SKM-1 treated with dmso at 0.1 percent for 144 hours (cell line): ENCODE results near the gene MUC21.
"Not testable (repeated sequence)": the region's sequence is repeated elsewhere in the genome, so short reads cannot be mapped to it uniquely, and the experiment has no call there.

Source experiments
- DNase-seq: peaks from one replicate; lab custom pipeline; 2025; ENCODE audit not compliant: unreplicated experiment; lab: John Stamatoyannopoulos, UW

The MUC21 gene

DNA sequence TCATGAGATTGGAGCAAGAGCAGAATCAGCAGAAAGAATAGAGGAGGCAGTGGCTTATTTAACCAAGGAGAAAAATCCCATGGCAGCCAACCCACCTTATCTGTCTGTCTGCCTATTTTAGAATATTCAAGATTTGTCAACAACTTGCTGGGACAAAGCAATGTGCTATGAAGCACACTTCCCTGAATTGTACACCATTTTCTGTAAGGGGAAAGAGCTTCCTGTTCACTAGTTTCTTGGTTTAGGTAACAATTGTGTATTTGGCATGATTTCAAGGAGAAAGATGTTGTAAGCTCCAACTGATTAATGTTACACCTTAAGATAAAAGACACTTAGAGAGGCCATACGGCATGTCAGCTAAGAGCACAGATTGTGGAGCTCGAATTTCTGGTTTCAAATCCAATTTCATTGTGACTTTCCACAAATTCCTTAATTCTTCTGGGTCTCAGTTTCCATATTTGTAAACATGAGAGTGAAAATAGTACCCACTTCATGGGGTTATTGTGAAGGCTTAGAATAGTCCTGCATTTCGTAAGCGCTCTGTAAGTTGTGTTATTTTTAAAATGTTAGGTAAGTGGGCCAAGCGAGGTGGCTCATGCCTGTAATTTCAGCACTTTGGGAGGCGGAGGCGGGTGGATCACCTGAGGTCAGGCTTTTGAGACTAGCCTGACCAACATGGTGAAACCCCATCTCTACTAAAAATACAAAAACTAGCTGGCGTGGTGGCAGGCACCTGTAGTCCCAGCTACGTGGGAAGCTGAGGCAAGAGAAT, 21.9 kb downstream of the MUC21 start:
- no peak for DNase-seq

DNA sequence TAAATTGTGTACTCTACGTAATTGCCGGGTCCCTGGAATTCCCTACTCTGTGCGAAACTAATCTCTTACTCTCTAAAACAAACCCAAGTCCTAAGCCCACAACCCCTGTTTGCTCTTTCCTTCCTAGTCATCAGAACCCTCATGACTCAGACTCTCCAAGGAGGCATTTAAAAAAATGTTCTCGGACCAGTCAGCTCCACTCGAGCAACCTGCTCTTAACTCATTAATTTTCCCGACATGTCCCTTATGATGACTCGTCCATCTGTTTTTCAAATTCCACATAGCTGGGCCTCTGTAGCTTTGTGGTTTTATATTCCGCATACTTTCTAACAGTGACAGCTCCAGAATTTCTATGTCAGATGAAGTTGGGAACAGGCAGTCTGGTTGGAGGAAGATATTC, 24.2 kb downstream of the MUC21 start:
- DNase-seq = no peak

DNA sequence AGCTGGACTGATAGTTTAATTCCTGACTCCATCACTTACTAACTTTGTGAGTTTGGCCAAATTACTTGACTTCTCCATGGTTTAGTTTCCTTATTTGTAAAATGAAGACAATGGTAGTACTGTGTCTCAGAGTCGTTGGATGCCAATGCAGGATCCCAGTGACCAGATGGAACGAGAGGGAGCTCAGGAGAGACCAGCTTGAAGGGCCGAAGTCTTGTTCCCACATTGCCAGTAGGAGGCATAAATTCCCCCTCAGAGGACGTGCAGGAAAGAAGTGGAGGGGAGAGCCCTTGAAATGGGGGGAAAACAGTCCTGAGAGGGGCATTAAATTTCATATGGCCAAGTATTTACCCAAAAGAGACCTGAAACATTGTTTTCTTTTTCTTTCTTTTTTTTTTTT, 24.6 kb downstream of the MUC21 start:
- DNase-seq = no peak

DNA sequence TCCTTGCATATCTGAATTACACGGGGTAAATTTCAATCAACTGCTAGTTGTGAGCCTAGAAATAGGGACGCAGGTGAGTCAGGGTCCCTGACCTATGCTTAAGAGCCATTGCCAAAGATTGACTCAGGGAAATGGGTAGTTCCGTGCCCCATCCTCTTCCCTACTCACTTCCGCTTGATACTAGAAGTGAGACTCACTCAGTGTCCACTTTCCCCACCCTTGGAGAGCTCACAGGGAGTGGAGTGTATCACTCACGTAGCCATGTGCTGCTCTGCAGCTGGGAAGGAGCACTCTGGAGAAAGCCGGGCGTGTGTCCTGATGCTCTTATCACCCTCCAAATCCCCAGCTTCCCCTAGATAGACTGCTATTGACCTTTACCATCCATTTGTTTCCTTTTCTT, 26.2 kb downstream of the MUC21 start:
- no peak for DNase-seq

DNA sequence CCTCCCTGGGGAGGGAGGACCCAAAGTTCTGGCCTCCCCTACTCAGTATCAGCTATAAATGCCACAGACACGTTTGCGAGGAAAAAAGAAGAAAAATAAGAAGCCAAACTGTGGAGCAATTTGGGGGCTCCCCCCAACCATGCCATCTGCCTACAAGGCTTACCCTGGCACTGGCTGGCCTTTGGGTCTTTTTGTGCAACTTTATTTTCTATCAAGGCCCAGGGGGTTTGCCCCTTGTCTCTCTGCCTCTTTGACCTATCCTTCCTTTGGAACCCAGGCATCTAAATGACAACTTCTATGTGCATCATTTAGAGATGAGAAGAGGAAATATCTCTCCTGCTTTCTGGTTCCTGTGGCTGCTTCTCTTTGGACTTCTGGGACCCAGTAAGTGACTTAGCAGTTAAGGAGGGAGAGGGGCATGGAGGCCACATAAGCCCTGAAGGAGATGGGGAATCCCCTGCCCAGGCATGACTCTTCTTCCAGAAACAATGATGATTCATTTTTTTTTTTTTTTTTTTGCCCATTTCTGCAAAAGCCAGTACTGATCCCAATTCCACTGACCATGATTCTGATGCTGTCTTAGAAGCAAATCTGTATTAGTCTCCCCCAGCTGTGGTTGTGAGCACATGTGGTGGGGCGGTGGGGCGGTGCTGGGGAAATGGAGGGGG, 27.0 kb downstream of the MUC21 start, which contains the start of gene MUC22:
Gene MUC22 (plus strand): TSS at position 82 of the 668 bp plus-strand sequence. CDS start 233 bp downstream, at position 315.
- DNase-seq = no peak

DNA sequence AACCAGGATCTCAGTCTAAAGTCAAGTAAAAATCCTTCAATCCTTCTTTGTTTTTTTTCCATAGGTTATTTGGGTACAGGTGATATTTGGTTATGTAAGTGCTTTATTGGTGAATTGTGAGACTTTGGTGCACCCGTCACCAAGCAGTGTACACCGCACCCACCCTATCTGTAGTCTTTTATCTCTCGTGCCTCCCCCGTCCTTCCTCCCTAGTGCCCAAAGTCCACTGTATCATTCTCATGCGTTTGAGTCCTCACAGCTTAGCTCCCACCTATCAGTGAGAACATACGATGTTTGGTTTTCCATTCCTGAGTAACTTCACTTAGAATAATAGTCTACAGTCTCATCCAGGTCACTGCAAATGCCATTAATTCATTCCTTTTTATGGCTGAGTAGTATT, 27.6 kb downstream of the MUC21 start:
- DNase-seq = no peak

DNA sequence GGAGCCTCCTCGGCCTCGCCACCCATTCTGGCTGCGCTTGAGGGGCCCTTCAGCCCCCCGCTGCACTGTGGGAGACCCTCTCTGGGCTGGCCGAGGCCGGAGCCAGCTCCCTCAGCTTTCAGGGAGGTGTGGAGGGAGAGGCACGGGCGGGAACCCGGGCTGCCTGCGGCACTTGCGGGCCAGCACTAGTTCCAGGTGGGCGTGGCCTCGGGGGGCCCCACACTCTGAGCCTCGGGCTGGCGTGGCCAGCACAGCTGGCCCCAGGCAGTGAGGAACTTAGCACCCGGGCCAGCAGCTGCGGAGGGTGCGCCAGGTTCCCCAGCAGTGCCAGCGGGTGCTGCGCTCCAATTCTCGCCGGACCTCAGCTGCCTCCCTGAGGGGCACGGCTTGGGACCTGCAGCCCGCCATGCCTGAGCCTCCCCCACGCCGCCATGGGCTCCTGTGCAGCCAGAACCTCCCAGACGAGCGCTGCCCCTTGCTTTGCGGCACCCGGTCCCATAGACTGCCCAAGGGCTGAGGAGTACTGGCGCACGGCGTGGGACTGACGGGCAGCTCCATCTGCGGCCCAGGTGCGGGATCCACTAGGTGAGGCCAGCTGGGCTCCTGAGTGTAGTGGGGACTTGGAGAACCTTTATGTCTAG, 33.3 kb downstream of the MUC21 start:
- DNase-seq = no peak

DNA sequence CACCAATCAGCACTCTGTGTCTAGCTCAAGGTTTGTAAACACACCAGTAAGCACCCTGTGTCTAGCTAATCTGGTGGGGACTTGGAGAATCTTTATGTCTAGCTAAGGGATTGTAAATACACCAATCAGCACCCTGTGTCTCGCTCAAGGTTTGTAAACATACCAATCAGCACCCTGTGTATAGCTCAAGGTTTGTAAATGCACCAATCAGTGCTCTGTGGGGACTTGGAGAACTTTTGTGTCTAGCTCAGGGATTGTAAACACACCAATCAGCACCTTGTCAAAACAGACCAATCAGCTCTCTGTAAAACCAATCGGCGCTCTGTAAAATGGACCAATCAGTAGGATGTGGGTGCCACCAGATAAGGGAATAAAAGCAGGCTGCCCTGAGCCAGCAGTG, 33.9 kb downstream of the MUC21 start:
- DNase-seq = not testable (repeated sequence)

DNA sequence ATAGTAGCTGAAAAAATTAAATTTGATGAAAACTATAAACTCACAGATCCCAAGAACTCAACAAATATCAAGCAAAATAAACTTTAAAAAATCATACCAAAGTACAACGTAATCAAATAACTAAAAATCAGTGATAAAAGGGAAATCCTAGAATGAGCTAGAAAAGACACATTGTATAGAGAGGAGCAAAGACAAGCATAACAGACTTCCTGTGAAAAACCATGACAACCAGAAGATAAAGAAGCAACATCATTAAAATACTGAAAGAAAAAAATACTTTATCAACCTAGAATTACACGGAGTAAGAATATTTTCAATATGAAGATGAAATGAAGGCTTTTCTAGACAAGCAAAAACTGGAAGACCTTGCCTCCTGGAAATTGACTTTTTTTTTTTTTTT, 36.5 kb downstream of the MUC21 start:
- no peak for DNase-seq

DNA sequence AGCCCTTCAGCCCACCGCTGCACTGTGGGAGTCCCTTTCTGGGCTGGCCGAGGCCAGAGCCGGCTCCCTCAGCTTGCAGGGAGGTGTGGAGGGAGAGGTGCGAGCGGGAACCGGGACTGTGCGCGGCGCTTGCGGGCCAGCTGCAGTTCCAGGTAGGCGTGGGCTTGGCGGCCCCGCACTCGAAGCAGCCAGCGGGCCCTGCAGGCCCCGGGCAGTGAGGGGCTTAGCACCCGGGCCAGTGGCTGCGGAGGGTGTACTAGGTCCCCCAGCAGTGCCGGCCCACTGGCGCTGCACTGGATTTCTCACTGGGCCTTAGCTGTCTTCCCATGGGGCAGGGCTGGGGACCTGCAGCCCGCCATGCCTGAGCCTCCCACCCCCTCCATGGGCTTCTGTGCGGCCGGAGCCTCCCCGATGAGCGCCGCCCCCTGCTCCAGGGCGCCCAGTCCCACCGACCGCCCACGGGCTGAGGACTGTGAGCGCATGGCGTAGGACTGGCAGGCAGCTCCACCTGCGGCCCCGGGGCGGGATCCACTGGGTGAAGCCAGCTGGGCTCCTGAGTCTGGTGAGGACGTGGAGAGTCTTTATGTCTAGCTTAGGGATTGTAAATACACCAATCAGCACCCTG, 37.2 kb downstream of the MUC21 start:
- DNase-seq = not testable (repeated sequence)

DNA sequence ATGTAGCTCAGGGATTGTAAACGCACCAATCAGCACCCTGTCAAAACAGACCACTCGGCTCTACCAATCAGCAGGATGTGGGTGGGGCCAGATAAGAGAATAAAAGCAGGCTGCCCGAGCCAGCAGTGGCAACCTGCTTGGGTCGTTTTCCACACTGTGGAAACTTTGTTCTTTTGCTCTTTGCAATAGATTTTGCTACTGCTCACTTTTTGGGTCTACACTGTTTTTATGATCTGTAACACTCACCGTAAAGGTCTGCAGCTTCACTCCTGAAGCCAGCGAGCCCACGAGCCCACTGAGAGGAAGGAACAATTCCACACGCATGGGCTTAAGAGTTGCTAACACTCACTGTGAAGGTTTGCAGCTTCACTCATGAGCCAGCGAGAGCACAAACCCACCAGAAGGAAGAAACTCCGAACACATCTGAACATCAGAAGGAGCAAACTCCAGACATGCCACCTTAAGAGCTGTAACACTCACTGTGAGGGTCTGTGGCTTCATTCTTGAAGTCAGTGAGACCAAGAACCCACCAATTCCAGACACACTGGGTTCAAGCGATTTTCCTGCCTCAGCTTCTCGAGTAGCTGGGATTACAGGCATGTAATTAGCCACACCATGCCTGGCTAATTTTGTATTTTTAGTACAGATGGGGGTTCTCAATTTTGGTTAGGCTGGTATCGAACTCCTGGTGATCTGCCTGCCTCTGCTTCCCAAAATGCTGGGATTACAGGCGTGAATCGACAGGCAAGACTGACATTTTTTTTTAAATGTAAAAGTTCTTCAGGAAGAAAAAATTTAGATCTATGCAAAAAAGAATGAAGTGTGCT, 38.4 kb downstream of the MUC21 start:
- DNase-seq = not testable (repeated sequence)

DNA sequence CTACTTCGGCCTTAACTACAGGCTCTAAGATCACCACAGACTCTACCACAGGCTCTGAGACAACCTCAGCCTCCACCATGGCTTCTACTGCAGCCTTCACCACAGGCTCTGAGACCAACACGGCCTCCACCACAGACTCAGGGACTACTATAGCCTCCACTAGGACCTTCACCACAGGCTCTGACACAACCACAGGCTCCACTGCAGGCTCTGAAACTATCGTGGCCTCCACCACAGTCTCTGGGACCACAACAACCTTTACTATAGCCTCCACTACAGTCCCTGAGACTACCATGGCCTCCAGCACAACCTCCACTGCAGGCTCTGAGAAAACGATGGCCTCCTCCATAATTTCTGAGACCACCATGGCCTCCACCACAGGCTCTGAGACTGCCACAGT, 42.1 kb downstream of the MUC21 start:
- DNase-seq = no peak

DNA sequence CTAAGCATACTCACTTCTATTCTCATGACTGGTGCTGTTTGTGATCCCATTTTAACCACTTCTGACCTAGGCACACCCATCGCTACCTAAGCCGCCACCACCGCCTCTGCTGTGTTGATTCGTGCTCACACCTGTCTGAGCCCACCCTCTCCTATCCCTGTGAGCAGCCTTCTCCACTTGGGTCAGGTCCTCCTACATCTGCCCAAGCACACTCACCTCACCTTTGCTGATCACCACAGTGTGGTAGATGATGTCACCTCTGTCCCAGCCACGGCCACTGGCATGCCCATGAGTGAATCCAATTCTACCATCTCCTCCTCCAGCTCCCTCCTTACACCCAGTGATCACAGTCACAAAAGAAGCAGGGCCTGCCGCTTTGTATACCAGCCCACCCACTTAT, 47.6 kb downstream of the MUC21 start:
- DNase-seq = no peak

DNA sequence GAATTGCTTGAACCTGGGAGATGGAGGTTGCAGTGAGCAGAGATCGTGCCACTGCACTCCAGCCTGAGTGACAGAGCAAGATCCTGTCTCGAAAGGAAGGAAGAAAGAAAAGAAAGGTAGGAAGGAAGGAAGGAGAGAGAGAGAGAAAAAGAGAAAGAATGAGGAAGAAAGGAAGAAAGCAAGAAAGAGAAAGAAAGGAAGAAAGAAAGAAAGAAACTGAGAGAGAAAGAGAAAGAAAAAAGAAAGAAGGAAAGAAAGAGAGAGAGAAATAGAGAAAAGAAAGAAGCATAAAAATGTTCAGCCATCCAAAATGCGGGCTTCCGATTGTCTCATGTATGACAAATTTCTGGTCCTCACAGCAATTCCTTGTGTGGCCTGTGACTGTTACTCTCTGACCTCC, 49.6 kb downstream of the MUC21 start:
- no peak for DNase-seq

DNA sequence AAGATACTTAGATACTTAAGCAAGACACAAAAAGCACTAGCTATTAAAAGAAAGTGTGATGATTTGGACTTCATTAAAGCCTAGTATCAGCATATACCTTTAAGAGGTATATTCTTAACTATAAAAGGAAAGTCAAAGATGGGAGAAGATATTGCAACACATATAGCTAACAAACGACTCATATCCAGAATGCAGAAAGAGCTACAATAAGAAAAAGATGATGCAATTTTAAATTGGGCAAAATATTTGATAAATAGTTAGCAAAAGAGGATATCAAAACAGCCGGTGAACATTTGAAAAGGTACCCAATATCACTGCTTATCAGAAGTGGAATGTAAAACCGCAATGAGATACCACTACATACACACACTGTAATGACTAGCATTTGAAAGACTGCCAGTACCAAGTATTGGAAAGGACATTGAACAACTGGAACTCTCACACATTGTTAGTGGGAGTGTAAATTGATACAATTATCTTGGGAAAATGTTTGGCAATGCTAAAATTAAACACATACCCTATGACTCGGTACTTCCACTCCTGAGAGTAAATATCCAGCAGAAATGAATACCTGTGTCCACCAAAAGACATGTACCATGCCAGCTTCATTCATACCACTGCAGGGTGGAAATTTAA, 52.5 kb downstream of the MUC21 start:
- DNase-seq = no peak

DNA sequence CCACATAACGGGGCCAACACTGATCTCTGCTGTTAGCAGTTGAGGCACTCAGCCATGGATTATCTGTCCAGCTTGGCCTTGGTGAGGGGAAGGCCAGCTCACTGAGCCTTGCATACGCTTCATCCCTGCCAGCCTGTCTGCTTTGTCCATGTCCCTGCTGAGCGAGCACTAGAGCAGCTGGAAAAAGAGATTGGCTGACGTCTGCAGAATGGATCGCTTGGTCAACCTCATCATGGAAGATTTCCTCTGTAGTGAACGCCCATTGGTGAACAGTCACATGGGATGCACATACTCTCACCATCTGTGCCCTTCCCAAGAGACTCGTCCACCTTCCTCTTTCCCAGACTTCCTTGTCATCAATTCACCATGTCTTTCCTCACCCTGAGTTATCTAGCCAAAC, 53.7 kb downstream of the MUC21 start:
- no peak for DNase-seq

DNA sequence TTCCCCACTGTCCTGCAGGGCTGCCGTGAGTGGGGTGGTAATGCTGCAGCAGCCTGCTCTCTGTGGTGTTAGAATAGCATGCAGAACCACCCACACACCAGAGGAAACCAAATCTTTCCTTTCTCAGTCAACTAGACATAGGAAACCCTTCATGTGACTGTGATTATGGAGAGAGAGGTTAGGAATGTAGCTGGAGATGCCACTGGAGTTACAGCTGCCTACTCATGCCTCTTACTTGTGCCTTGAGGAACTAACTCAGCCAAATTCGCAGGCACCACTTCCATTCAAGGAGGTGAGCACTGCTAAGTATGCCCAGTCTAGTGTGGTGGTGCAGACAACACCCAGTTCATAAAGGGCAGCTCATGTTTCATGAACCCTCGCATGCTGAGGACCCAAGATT, 54.2 kb downstream of the MUC21 start:
- no peak for DNase-seq

DNA sequence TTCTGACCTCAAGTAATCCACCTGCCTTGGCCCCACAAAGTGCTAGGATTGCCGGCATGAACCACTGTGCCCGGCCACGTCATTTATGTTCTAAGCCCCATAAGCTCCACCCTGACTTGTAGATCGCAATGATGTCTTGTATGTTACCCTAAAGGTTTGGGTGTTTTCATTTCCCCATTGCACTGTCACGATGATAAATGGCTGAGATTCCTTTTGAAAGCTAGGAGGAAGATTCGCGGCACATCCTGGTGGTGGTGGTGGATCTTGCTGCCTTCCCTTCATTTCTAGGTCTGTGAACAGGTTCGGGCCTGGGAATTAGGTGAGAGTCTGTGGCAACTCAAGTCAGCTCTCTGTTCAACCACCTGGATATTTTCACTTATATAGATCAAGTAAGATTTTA, 55.0 kb downstream of the MUC21 start:
- DNase-seq = no peak
